HUDEP-2 (cell line): Measurements from ENCODE around the gene XPO6.
A peak's percentile ranks its signal among the peaks of the same experiment; 100 is the strongest.

ENCODE experiments used
- DNase-seq, 76 experiments: peaks; one replicate each; lab custom pipeline; 2025; ENCODE audit not compliant: unreplicated experiment in 76 of 76; lab: John Stamatoyannopoulos, UW

The XPO6 gene

DNA sequence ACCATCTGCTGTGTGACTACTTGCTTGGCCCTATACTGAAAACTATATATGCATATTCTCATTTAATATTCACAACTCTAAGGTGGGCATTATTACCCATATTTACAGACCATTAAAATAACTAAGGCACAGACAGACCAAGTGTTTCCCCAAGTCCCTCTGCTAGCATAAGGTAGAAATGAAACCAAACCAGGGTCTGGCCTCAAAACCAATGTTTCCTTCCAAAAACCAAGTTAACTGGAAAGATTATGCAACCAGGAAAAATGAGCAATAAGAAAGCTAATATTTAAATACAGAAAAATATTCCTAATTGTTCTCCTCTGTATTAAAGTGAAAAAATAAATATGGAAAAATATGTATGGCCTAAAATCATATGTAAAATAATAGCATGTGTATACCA, 50.1 kb downstream of the XPO6 start:
- no peak for DNase-seq

DNA sequence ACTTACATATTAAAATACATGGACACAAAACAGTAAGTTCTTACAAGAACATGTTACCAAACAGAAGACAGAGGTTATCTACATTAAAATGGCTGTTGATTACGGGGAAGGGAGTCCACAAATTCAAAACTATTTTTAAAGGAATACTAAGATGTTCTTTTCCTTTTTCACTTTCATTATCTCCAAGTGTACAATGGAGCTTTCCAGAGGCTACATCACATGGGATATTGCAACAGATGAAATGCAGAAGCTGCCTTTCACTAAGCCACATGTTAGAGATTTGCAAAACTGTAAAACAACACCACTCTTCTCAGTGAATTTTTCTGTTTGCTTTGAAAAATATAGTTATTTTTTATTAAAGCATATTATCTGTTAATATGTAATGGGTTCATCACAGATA, 53.6 kb downstream of the XPO6 start:
- no peak for DNase-seq

GRCh38 chr16:28156056-28156680, 55.6 kb downstream of the XPO6 start:
- DNase-seq = no peak

- DNase-seq = no peak
Observed at GRCh38 chr16:28155293-28155692, 56.5 kb downstream of the XPO6 start.

- no peak for DNase-seq
Observed at GRCh38 chr16:28151180-28151579, 60.6 kb downstream of the XPO6 start.

GRCh38 chr16:28149011-28149888, 62.5 kb downstream of the XPO6 start:
- DNase-seq = no peak

- no peak for DNase-seq
Observed at GRCh38 chr16:28146536-28146935, 65.2 kb downstream of the XPO6 start.

DNA sequence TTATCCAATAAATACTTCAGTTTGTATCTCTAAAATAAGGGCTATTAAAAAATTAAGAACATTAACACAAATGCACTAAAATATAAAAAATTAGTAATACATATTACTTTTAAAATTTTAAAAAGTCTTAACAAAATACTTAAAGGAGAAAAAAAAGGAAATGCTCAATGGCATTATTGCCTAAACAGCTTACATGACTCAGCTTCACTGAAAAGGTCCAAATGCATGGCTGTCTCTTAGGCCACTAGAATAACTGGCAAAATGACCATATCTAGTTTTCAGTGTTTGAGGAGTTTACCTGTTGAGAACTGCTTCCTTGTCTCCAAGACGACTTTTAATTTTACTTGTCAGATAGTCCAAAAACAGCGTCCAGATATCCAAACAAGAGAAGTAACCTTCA, 66.0 kb downstream of the XPO6 start:
- DNase-seq = no peak

GRCh38 chr16:28140788-28141618, 70.8 kb downstream of the XPO6 start:
- DNase-seq = peak in 15 of 76 experiments; percentile 2 to 59 (median 9)

DNA sequence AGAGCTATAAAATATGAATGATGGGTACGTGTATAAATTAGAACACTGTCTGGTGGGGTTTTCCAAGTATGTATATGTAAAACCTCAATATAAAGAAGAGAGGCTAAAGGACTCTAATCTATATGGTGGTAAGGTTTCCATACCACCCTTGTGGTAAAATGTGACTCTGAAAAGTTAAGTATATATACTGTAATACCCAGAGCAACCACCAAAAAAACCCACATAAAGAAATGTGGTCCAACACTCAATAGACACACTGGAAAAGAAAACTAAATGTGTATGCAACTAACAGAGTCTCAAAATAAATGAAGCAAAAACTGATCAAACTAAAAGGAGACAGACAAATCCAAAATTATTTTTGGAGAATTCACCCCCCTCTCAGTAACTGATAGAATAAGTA, 72.2 kb downstream of the XPO6 start:
- DNase-seq = no peak

GRCh38 chr16:28136751-28137434, 74.9 kb downstream of the XPO6 start:
- no peak for DNase-seq

DNA sequence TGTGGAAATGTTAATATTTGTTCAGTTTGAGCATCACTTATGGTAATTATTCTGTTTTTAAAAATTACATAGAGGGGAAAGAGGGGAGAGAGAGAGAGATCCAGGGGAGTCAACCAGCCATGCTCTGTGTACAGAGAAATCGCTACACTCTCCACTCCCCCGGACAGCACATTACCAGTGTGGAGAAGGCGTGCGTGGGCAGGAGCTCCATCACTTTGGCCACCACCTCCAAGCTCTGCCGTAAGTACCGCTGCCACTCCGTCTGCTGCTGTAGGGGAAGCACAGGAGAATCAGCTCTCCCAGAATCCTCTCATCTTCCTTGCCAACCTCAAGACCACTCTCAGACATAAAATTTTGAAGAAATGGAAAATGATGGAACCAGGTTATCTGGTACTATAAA, 78.1 kb downstream of the XPO6 start:
- no peak for DNase-seq

GRCh38 chr16:28131743-28132393, 79.9 kb downstream of the XPO6 start:
- no peak for DNase-seq

GRCh38 chr16:28131181-28131580, 80.6 kb downstream of the XPO6 start:
- no peak for DNase-seq

- no peak for DNase-seq
Observed at GRCh38 chr16:28130099-28131088, 81.4 kb downstream of the XPO6 start.

DNA sequence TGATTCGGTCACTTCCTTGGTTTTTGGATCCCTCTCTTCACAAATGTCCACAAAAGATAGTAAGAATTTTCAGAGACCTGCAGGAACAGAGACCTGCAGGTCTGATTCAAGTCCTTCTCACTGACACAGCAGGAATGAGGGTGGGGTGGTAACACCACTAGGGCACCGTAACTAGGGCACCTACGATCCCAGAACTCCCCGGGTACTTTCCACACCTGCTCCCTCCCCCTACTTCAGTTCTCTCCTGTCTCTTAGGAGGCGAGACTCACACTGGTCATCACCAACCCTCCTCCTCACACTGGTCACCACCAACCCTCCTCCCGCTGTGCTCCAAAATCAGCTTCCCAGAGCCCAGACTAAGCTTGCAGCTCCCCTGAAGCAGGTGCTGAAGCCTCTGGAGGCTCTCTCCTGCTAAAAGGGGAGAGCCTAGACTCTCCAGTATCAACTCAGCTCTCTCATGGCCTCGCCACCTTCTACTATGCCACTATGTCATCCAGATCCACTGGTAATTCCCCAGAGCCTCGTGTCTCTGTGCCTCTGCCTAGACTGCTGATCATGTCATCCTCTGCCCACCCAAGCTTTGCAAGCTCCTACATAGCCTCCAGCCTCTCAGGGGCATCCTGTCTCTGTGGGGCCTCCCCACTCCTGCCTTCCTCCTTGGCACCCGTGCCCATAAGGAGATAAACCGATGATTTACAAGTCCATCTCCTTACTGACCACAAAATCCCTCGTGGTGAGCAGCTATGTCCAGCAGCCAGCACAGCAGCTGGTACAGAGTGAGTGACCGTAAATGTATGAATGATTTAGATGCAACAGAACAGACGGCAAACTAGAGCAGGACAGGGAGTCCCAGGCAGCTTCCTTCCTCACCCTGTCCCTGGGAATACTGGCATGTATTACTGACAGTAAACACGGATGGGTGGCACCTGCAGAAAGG, 84.8 kb downstream of the XPO6 start:
- DNase-seq = no peak

DNA sequence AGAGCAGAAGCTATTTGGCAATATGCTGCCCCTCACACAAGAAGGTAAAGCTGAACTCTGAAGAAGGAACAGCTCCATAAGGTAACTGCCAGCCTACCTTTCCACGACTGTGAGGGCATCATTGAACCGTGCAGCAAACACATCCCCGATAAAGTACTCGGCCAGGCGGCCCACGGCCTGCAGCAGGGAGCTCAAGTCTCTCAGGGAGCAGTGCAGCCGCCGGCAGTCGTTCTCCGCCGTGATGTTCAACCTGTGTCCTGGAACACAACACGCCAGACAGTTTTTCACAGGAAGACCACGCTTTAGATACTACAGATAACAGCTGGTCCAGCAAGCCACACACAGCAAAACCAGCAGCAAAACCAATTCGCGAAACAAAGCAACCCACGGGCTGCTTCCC, 86.2 kb downstream of the XPO6 start:
- DNase-seq = no peak

DNA sequence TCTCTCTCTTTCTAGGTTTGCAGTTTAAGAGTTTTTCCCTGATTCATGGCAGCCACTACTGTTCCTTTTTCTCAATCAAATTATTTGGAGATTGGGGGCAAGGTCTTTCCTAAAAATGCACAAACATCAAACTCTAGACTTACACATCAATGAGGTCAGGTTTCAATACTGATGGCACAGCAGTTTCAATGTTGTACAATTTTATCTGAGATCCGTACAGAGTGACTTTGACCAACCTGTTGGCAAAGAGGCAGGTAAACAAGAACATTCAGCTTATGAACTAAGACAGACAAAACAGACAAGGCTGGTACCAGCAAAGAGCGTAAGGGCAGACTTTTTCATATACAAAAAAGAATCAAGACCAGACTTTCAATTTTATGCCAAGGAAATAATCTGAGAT, 90.2 kb downstream of the XPO6 start:
- no peak for DNase-seq
